ENCODE data around the gene MALRD1. TPM values are rescaled to one million over a fixed set of nuclear protein-coding genes. Genes with fewer than 3 reads are reported as not detected.

MALRD1 gene
- total and polyA plus RNA-seq, 2 of the 8 experiments (the other 6 are each of a cell fraction or from before 2014, with no cell fraction given), result 0.32 to 0.35 TPM

GRCh38 chr10:19579761-19580545 lies 531.4 kb downstream of the MALRD1 start:
- H2BK20ac ChIP-seq (ENCODE audit: low read length), result no peak overlapping the region
- no peak overlapping the region for H2BK12ac ChIP-seq (ENCODE audit: low read depth, low read length)
- no peaks in the 10 kb centered on the region for H3K9me3 ChIP-seq (ENCODE audit: insufficient read depth in 2 of 2, low read depth in 1 of 2, low read length in 1 of 2)
- 85% methylated on average over 7 of the region's 7 CpGs; no CpG with 5 or more reads in 1 of the 2 experiments for WGBS, 2 experiments (ENCODE audit: extremely low coverage in 1 of 2, insufficient coverage in 1 of 2, insufficient read length in 1 of 2, insufficient replicate concordance in 2 of 2, low coverage in 1 of 2, low lambda C conversion rate in 2 of 2, missing lambda C conversion rate in 1 of 2)
- H3K4ac ChIP-seq (replicated peaks; ENCODE audit: insufficient read length, low read depth, low read length), result no peak overlapping the region
- CTCF ChIA-PET (ENCODE audit: partially characterized antibody), result interaction anchor here (1.6 kb wide), 1 partner anchor 48 kb away, joined by 5 read pairs; no protein-coding TSS in a partner anchor
- POLR2A ChIA-PET (ENCODE audit: partially characterized antibody), result no interaction called here
- no peak overlapping the region for H4K5ac ChIP-seq (ENCODE audit: insufficient read length, low read depth, low read length)
- no peak overlapping the region for H2AK5ac ChIP-seq (ENCODE audit: low read depth, low read length)
- H3K27me3 ChIP-seq (replicated peaks in 1 of 4; ENCODE audit: control insufficient read depth in 3 of 4, extremely low read depth in 1 of 4, insufficient read depth in 3 of 4, low read length in 3 of 4), result peaks cover 0 to 1% (median 0%) of the 10 kb centered on the region in 4 experiments; a peak in 1 of 7 replicates
- H3K18ac ChIP-seq (ENCODE audit: extremely low read depth, low read length), result no peak overlapping the region
- no peak for DNase-seq (ENCODE audit: low read depth in 1 of 2, low spot score in 2 of 2)
- H3K56ac ChIP-seq (replicated peaks; ENCODE audit: insufficient read length, low read depth, low read length), result no peak overlapping the region
- H3K23ac ChIP-seq (ENCODE audit: insufficient read length), result no peak overlapping the region
- H3K23me2 ChIP-seq (ENCODE audit: low read depth, low read length), result no peaks in the 10 kb centered on the region; the same call in 1 of the 2 replicates
- H3K4me3 ChIP-seq (ENCODE audit: extremely low read depth in 1 of 4, insufficient read depth in 2 of 4, low read depth in 3 of 4, low read length in 4 of 4), result no peak overlapping the region
- no peaks in the 10 kb centered on the region for H3K79me2 ChIP-seq (ENCODE audit: control insufficient read depth in 1 of 2, insufficient read depth in 2 of 2, low read length in 2 of 2)
- no peak overlapping the region for H4K8ac ChIP-seq (ENCODE audit: extremely low read depth, insufficient read depth, low read length)
- H3K36me3 ChIP-seq (ENCODE audit: control insufficient read depth in 2 of 4, insufficient read depth in 4 of 4, low read length in 3 of 4), result no peaks in the 10 kb centered on the region
- no peak overlapping the region for H3K9ac ChIP-seq (replicated peaks in 1 of 4; ENCODE audit: extremely low read depth in 1 of 4, low read depth in 3 of 4, low read length in 3 of 4)
- H3K27ac ChIP-seq (ENCODE audit: low read depth, low read length), result no peak overlapping the region
- H2AFZ ChIP-seq (ENCODE audit: low read length), result no peak overlapping the region
- no peaks in the 10 kb centered on the region for H3K79me1 ChIP-seq (ENCODE audit: low read depth, low read length)
- H2BK15ac ChIP-seq (ENCODE audit: low read length), result no peak overlapping the region
- no peak overlapping the region for H3K14ac ChIP-seq (ENCODE audit: insufficient read length)
- H4K20me1 ChIP-seq (replicated peaks in 1 of 2; ENCODE audit: control insufficient read depth in 1 of 2, insufficient read depth in 2 of 2, low read length in 2 of 2), result no peaks in the 10 kb centered on the region
- no peaks in the 10 kb centered on the region for H3K4me1 ChIP-seq (replicated peaks in 1 of 4; ENCODE audit: control insufficient read depth in 3 of 4, insufficient read depth in 4 of 4, low read length in 3 of 4)
- no peak overlapping the region for H2BK120ac ChIP-seq (replicated peaks; ENCODE audit: low read depth, low read length)
- no peak overlapping the region for H2BK5ac ChIP-seq (ENCODE audit: low read depth, low read length)
- H3K4me2 ChIP-seq (ENCODE audit: insufficient read depth in 1 of 2, low read depth in 2 of 2, low read length in 2 of 2), result no peak overlapping the region
- FAIRE-seq, result no peak
- no peak overlapping the region for H4K91ac ChIP-seq (replicated peaks; ENCODE audit: insufficient read length, low read length)
- TF ChIP-seq SAP30 (IDR thresholded peaks at IDR 0.05; ENCODE audit: insufficient read depth, insufficient replicate concordance, low read length) (no peak), MAFK (IDR thresholded peaks at IDR 0.05; ENCODE audit: low read depth, low read length) (no peak), GABPA (IDR thresholded peaks at IDR 0.05; ENCODE audit: borderline replicate concordance, insufficient read depth, low read length) (no peak), E2F6 (IDR thresholded peaks at IDR 0.05) (no peak), CTCF (IDR thresholded peaks at IDR 0.05; ENCODE audit: control extremely low read depth in 1 of 3, insufficient read depth in 1 of 3, low read depth in 1 of 3, low read length in 3 of 3) (no peak), MAX (IDR thresholded peaks at IDR 0.05) (no peak), SIX5 (IDR thresholded peaks at IDR 0.05; ENCODE audit: low read depth, low read length) (no peak)
